Measurements from ENCODE around the gene ZBTB47.

Gene ZBTB47

GRCh38 chr3:42647821-42648459, 5.6 kb upstream of the ZBTB47 start:
- H3K14ac ChIP-seq (ENCODE audit: low read length): no peak overlapping the region
- H2BK12ac ChIP-seq (ENCODE audit: low read length): no peak overlapping the region
- H3K79me1 ChIP-seq (ENCODE audit: low read depth, low read length): no peaks in the 10 kb centered on the region
- H3K4ac ChIP-seq (ENCODE audit: low read length): no peak overlapping the region
- H2BK15ac ChIP-seq (ENCODE audit: low read length): no peak overlapping the region
- H2AK5ac ChIP-seq (ENCODE audit: low read depth, low read length): no peak overlapping the region
- no peak overlapping the region for H3K4me3 ChIP-seq (ENCODE audit: low read length in 2 of 2)
- no peak overlapping the region for H4K91ac ChIP-seq (ENCODE audit: low read depth, low read length, poor library complexity)
- no peaks in the 10 kb centered on the region for H3K9me3 ChIP-seq (replicated peaks in 1 of 2; ENCODE audit: control insufficient read depth in 2 of 2, insufficient read depth in 1 of 2, low read depth in 1 of 2, low read length in 2 of 2)
- H3K27me3 ChIP-seq (ENCODE audit: control insufficient read depth in 3 of 3, insufficient read depth in 3 of 3, low read depth in 1 of 3, low read length in 3 of 3): no peaks in the 10 kb centered on the region
- H2BK5ac ChIP-seq (ENCODE audit: low read length): no peak overlapping the region
- WGBS, 2 donors (ENCODE audit: extremely low coverage in 2 of 2, insufficient read length in 2 of 2, insufficient replicate concordance in 1 of 2): no CpG with 5 or more reads among the region's 5 CpGs
- H3K4me2 ChIP-seq (ENCODE audit: insufficient read depth, low read length, poor library complexity, severe bottlenecking): no peak overlapping the region
- DNase-seq (ENCODE audit: low spot score): no peak
- H3K4me1 ChIP-seq (ENCODE audit: control insufficient read depth in 2 of 2, insufficient read depth in 1 of 2, low read depth in 1 of 2, low read length in 2 of 2): peaks cover under 1 to 9% of the 10 kb centered on the region in 2 donors
- H3K9ac ChIP-seq (ENCODE audit: low read depth, low read length, poor library complexity): no peak overlapping the region
- H2BK120ac ChIP-seq (ENCODE audit: low read depth, low read length): no peak overlapping the region
- no peak overlapping the region for H3K18ac ChIP-seq (ENCODE audit: low read length)
- H4K8ac ChIP-seq (ENCODE audit: low read depth, low read length): no peak overlapping the region
- peaks cover 22 to 73% of the 10 kb centered on the region in 2 donors for H3K36me3 ChIP-seq (replicated peaks in 1 of 2; ENCODE audit: control insufficient read depth in 2 of 2, insufficient read depth in 2 of 2, low read length in 2 of 2)
- peak overlapping the region; percentile 20 for H3K27ac ChIP-seq (replicated peaks; ENCODE audit: low read length)
- no peak overlapping the region for H2AFZ ChIP-seq (ENCODE audit: low read length)
- H3K23ac ChIP-seq (ENCODE audit: low read depth, low read length, poor library complexity): no peak overlapping the region

DNA sequence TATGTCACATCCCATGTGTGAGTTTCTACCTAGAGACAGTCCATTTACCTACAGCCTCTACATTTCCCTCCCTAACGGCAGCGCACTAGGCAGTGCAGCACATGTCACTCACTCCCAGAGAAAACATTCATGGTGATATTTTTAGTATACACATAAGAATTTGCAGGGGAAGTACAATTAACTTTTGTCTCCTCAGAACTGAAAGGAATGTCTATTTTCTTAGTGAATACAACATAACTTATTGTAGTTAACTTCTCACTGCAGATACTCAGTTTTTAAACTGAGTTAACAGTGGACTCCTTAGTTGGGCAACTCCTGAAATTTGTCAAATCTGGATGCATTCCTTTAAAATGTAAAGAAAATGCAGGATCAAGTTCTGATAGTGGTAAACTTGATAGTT, 4.5 kb upstream of the ZBTB47 start:
- H3K36me3 ChIP-seq (replicated peaks in 1 of 2; ENCODE audit: control insufficient read depth in 2 of 2, insufficient read depth in 2 of 2, low read length in 2 of 2): peaks cover 15 to 63% of the 10 kb centered on the region in 2 donors

GRCh38 chr3:42649783-42650182, 3.7 kb upstream of the ZBTB47 start:
- Histone ChIP-seq H2BK15ac (ENCODE audit: low read length) (no peak overlapping the region), H3K27me3 (ENCODE audit: control insufficient read depth in 3 of 3, insufficient read depth in 3 of 3, low read depth in 1 of 3, low read length in 3 of 3) (no peaks in the 10 kb centered on the region), H3K36me3 (replicated peaks in 1 of 2; ENCODE audit: control insufficient read depth in 2 of 2, insufficient read depth in 2 of 2, low read length in 2 of 2) (peaks cover 11 to 55% of the 10 kb centered on the region in 2 donors), H3K79me1 (ENCODE audit: low read depth, low read length) (peaks cover 2% of the 10 kb centered on the region), H3K23ac (ENCODE audit: low read depth, low read length, poor library complexity) (no peak overlapping the region), H2AFZ (ENCODE audit: low read length) (no peak overlapping the region), H3K9ac (ENCODE audit: low read depth, low read length, poor library complexity) (no peak overlapping the region), H2BK120ac (ENCODE audit: low read depth, low read length) (no peak overlapping the region), H3K9me3 (replicated peaks in 1 of 2; ENCODE audit: control insufficient read depth in 2 of 2, insufficient read depth in 1 of 2, low read depth in 1 of 2, low read length in 2 of 2) (no peaks in the 10 kb centered on the region), H4K91ac (ENCODE audit: low read depth, low read length, poor library complexity) (no peak overlapping the region), H3K4ac (ENCODE audit: low read length) (no peak overlapping the region), H3K4me2 (ENCODE audit: insufficient read depth, low read length, poor library complexity, severe bottlenecking) (no peak overlapping the region), H3K18ac (ENCODE audit: low read length) (no peak overlapping the region), H3K14ac (ENCODE audit: low read length) (no peak overlapping the region), H3K4me1 (ENCODE audit: control insufficient read depth in 2 of 2, insufficient read depth in 1 of 2, low read depth in 1 of 2, low read length in 2 of 2) (peaks cover 11 to 18% of the 10 kb centered on the region in 2 donors), H3K4me3 (ENCODE audit: low read length in 2 of 2) (no peak overlapping the region), H2BK12ac (ENCODE audit: low read length) (no peak overlapping the region), H2BK5ac (ENCODE audit: low read length) (no peak overlapping the region), H2AK5ac (ENCODE audit: low read depth, low read length) (no peak overlapping the region), H3K27ac (replicated peaks; ENCODE audit: low read length) (no peak overlapping the region), H4K8ac (ENCODE audit: low read depth, low read length) (no peak overlapping the region)
- no CpG with 5 or more reads among the region's 4 CpGs for WGBS, 2 donors (ENCODE audit: extremely low coverage in 2 of 2, insufficient read length in 2 of 2, insufficient replicate concordance in 1 of 2)
- DNase-seq (ENCODE audit: low spot score): no peak

More for the DNA sequence above, 4.5 kb upstream of the ZBTB47 start:
- Histone ChIP-seq H3K18ac (ENCODE audit: low read length) (no peak overlapping the region), H2BK120ac (ENCODE audit: low read depth, low read length) (no peak overlapping the region), H3K27ac (replicated peaks; ENCODE audit: low read length) (no peak overlapping the region), H3K27me3 (ENCODE audit: control insufficient read depth in 3 of 3, insufficient read depth in 3 of 3, low read depth in 1 of 3, low read length in 3 of 3) (no peaks in the 10 kb centered on the region), H3K14ac (ENCODE audit: low read length) (no peak overlapping the region), H2BK12ac (ENCODE audit: low read length) (no peak overlapping the region), H3K4me3 (ENCODE audit: low read length in 2 of 2) (no peak overlapping the region), H3K79me1 (ENCODE audit: low read depth, low read length) (peaks cover 2% of the 10 kb centered on the region), H3K4ac (ENCODE audit: low read length) (no peak overlapping the region), H3K4me2 (ENCODE audit: insufficient read depth, low read length, poor library complexity, severe bottlenecking) (no peak overlapping the region), H2AFZ (ENCODE audit: low read length) (no peak overlapping the region), H2BK5ac (ENCODE audit: low read length) (no peak overlapping the region), H2AK5ac (ENCODE audit: low read depth, low read length) (no peak overlapping the region), H3K23ac (ENCODE audit: low read depth, low read length, poor library complexity) (no peak overlapping the region), H4K8ac (ENCODE audit: low read depth, low read length) (no peak overlapping the region), H3K9me3 (replicated peaks in 1 of 2; ENCODE audit: control insufficient read depth in 2 of 2, insufficient read depth in 1 of 2, low read depth in 1 of 2, low read length in 2 of 2) (no peaks in the 10 kb centered on the region), H3K4me1 (ENCODE audit: control insufficient read depth in 2 of 2, insufficient read depth in 1 of 2, low read depth in 1 of 2, low read length in 2 of 2) (peaks cover 11 to 18% of the 10 kb centered on the region in 2 donors), H4K91ac (ENCODE audit: low read depth, low read length, poor library complexity) (no peak overlapping the region), H2BK15ac (ENCODE audit: low read length) (no peak overlapping the region), H3K9ac (ENCODE audit: low read depth, low read length, poor library complexity) (no peak overlapping the region)
- no CpG with 5 or more reads among the region's 2 CpGs for WGBS, 2 donors (ENCODE audit: extremely low coverage in 2 of 2, insufficient read length in 2 of 2, insufficient replicate concordance in 1 of 2)
- no peak for DNase-seq (ENCODE audit: low spot score)

GRCh38 chr3:42651248-42652091, 2.0 kb upstream of the ZBTB47 start:
- Histone ChIP-seq H3K27ac (replicated peaks; ENCODE audit: low read length) (no peak overlapping the region), H4K91ac (ENCODE audit: low read depth, low read length, poor library complexity) (no peak overlapping the region), H3K4me1 (ENCODE audit: control insufficient read depth in 2 of 2, insufficient read depth in 1 of 2, low read depth in 1 of 2, low read length in 2 of 2) (peaks cover 18 to 25% of the 10 kb centered on the region in 2 donors)

More at GRCh38 chr3:42651248-42652091, 2.0 kb upstream of the ZBTB47 start:
- Histone ChIP-seq H3K9ac (ENCODE audit: low read depth, low read length, poor library complexity) (no peak overlapping the region), H2BK120ac (ENCODE audit: low read depth, low read length) (no peak overlapping the region), H2BK12ac (ENCODE audit: low read length) (no peak overlapping the region), H3K79me1 (ENCODE audit: low read depth, low read length) (peaks cover 2% of the 10 kb centered on the region), H3K4me3 (ENCODE audit: low read length in 2 of 2) (no peak overlapping the region), H3K23ac (ENCODE audit: low read depth, low read length, poor library complexity) (no peak overlapping the region), H3K27me3 (ENCODE audit: control insufficient read depth in 3 of 3, insufficient read depth in 3 of 3, low read depth in 1 of 3, low read length in 3 of 3) (no peaks in the 10 kb centered on the region), H3K36me3 (replicated peaks in 1 of 2; ENCODE audit: control insufficient read depth in 2 of 2, insufficient read depth in 2 of 2, low read length in 2 of 2) (peaks cover 11 to 38% of the 10 kb centered on the region in 2 donors), H3K18ac (ENCODE audit: low read length) (no peak overlapping the region), H4K8ac (ENCODE audit: low read depth, low read length) (no peak overlapping the region), H2BK5ac (ENCODE audit: low read length) (no peak overlapping the region), H2AK5ac (ENCODE audit: low read depth, low read length) (peak overlapping the region; percentile 40), H2AFZ (ENCODE audit: low read length) (no peak overlapping the region), H3K14ac (ENCODE audit: low read length) (no peak overlapping the region), H3K9me3 (replicated peaks in 1 of 2; ENCODE audit: control insufficient read depth in 2 of 2, insufficient read depth in 1 of 2, low read depth in 1 of 2, low read length in 2 of 2) (no peaks in the 10 kb centered on the region), H3K4me2 (ENCODE audit: insufficient read depth, low read length, poor library complexity, severe bottlenecking) (no peak overlapping the region), H2BK15ac (ENCODE audit: low read length) (no peak overlapping the region), H3K4ac (ENCODE audit: low read length) (no peak overlapping the region)
- WGBS, 2 donors (ENCODE audit: extremely low coverage in 2 of 2, insufficient read length in 2 of 2, insufficient replicate concordance in 1 of 2): no CpG with 5 or more reads among the region's 9 CpGs
- DNase-seq (ENCODE audit: low spot score): no peak

Data from neuronal stem cell (in vitro differentiated cells).